ENCODE results near the gene COX6B2. TPM values are rescaled to one million over a fixed set of nuclear protein-coding genes. Genes with fewer than 3 reads are reported as not detected.

Gene COX6B2
- total and polyA plus RNA-seq, 2 donors (not counting 3 experiments of a cell fraction or from before 2014, with no cell fraction given): not detected

GRCh38 chr19:55386493-55386971 is 32.0 kb upstream of the COX6B2 start:
- peaks cover 4% of the 10 kb centered on the region for H4K20me1 ChIP-seq (replicated peaks; ENCODE audit: control insufficient read depth, extremely low read depth, insufficient read depth, low read length)
- dilution Hi-C loops (cut with MboI; ENCODE audit: extremely low pct_ligation_motif_present, low sequenced_read_pairs) (no loop called here), intact Hi-C loops (cut with micrococcal nuclease) (loop anchor here (10.0 kb wide), 2 partner anchors 218 to 242 kb away; partner anchors contain the start of genes TNNT1, ZNF524 and ZNF865)
- TF ChIP-seq MAX (IDR thresholded peaks at IDR 0.05; ENCODE audit: insufficient read depth, insufficient read length): no peak
- no peak for TF ChIP-seq MYC (IDR thresholded peaks at IDR 0.05; ENCODE audit: low read depth, low read length)
- no peak for TF ChIP-seq CTCF (IDR thresholded peaks at IDR 0.05; ENCODE audit: extremely low read depth in 1 of 2, insufficient read depth in 1 of 2, low read depth in 1 of 2, low read length in 2 of 2)
- TF ChIP-seq EZH2 (IDR thresholded peaks at IDR 0.05; ENCODE audit: borderline replicate concordance, low read depth, low read length, severe bottlenecking): no peak
- no peak for TF ChIP-seq JUN (IDR thresholded peaks at IDR 0.05; ENCODE audit: borderline replicate concordance, insufficient read depth, insufficient read length, low read depth)
- no peak for TF ChIP-seq GATA2 (IDR thresholded peaks at IDR 0.05; ENCODE audit: insufficient read depth, insufficient read length, low read depth, low read length)
- no peak for TF ChIP-seq POLR2AphosphoS5 (IDR thresholded peaks at IDR 0.05; ENCODE audit: insufficient read depth, low read depth, low read length)
- H2AFZ ChIP-seq (ENCODE audit: low read depth, low read length): no peak overlapping the region
- DNase-seq (ENCODE audit: low read depth, low spot score) (no peak), FAIRE-seq (peak; percentile 33)
- ChIA-PET POLR2A (interaction anchor here (0.9 to 1.6 kb wide), 4 partner anchors 19 to 106 kb away, joined by 3 to 7 read pairs (median 4); partner anchors contain the start of genes HSPBP1 and UBE2S), CTCF (interaction anchor here (2.9 kb wide), 1 partner anchor 85 kb away, joined by 10 read pairs; no protein-coding TSS in a partner anchor)
- peak overlapping the region; percentile 81 for H3K9ac ChIP-seq (replicated peaks; ENCODE audit: extremely low read depth, insufficient read depth, low read length)
- peaks cover 41% of the 10 kb centered on the region for H3K79me2 ChIP-seq (ENCODE audit: control insufficient read depth, insufficient read depth, low read length)
- H3K4me2 ChIP-seq (ENCODE audit: insufficient read depth, low read length): peak overlapping the region; percentile 96
- peaks cover 14 to 30% of the 10 kb centered on the region in 2 experiments for H3K36me3 ChIP-seq (ENCODE audit: control insufficient read depth in 2 of 2, extremely low read depth in 1 of 2, insufficient read depth in 2 of 2, low read length in 2 of 2)
- H3K9me1 ChIP-seq (replicated peaks; ENCODE audit: control insufficient read depth, extremely low read depth, insufficient read depth, low read length): no peaks in the 10 kb centered on the region
- H3K4me1 ChIP-seq (ENCODE audit: control insufficient read depth, extremely low read depth, insufficient read depth, low read length): peaks cover 31% of the 10 kb centered on the region
- peak overlapping the region; percentile 33 to 69 (median 67) for H3K4me3 ChIP-seq (replicated peaks in 1 of 3; ENCODE audit: insufficient read depth in 1 of 3, low read depth in 1 of 3, low read length in 3 of 3)
- H3K27me3 ChIP-seq (ENCODE audit: control insufficient read depth in 2 of 2, insufficient read depth in 2 of 2, low read length in 2 of 2): no peaks in the 10 kb centered on the region
- H3K27ac ChIP-seq (ENCODE audit: insufficient read depth, low read depth, low read length): peak overlapping the region; percentile 61
- BruUV-seq (replicated peaks): no TSS peak
- H3K9me3 ChIP-seq (replicated peaks; ENCODE audit: control insufficient read depth, insufficient read depth, low read length): no peaks in the 10 kb centered on the region
